PC-3 (cell line): ENCODE measurements around the gene PKMYT1. TPM values are rescaled to one million over a fixed set of nuclear protein-coding genes. Genes with fewer than 3 reads are reported as not detected.

ENCODE experiments used
- ATAC-seq: fragments of 200-7000 bp; cut with Tn5 transposase; 2 replicates; pipeline ENCODE4 v1.9.1; 2020; ENCODE audit warnings: mild to moderate bottlenecking, moderate library complexity
- BruUV-seq: library from RNA; stranded (reverse); fragments of 400-500 nt; replicated peaks from 2 replicates; lab custom pipeline; 2021; lab: Mats Ljungman, UMichigan
- CTCF ChIA-PET: fragments of 300-600 bp; sonication (Branson Sonifier 250); formaldehyde crosslinking; loops from one replicate; lab custom pipeline; 2022; ENCODE audit warnings: antibody characterized with exemption; lab: Charles Lee
- POLR2A ChIA-PET: fragments of 300-600 bp; sonication (Branson Sonifier 250); formaldehyde crosslinking; loops from one replicate; lab custom pipeline; 2022; ENCODE audit warnings: antibody characterized with exemption; ENCODE audit not compliant: unreplicated experiment; lab: Charles Lee
- DNase-seq: peaks from one replicate; pipeline ENCODE4 v3.0.0-alpha.2; 2015
- H2AFZ ChIP-seq: fragments of 300-600 bp; sonication (generic); 2 replicates; pipeline ENCODE4 v1.6.0; 2016; ENCODE audit warnings: antibody characterized with exemption, low read length
- H3F3A ChIP-seq: fragments of 300-600 bp; sonication (generic); one replicate; pipeline ENCODE4 v1.6.0; 2017; ENCODE audit warnings: antibody characterized with exemption, low read length, control low read depth, mild to moderate bottlenecking; ENCODE audit not compliant: unreplicated experiment
- H3K27ac ChIP-seq: fragments of 300-600 bp; sonication (generic); 2 replicates; pipeline ENCODE4 v1.5.1; 2016; ENCODE audit warnings: mild to moderate bottlenecking, low read length
- H3K27me3 ChIP-seq: fragments of 300-600 bp; sonication (generic); 2 replicates; pipeline ENCODE4 v1.6.1; 2016; ENCODE audit warnings: low read length, mixed read lengths
- H3K36me3 ChIP-seq: fragments of 300-600 bp; sonication (generic); 2 replicates; pipeline ENCODE4 v1.6.1; 2016; ENCODE audit warnings: low read depth, mixed run types, low read length, mixed read lengths
- H3K4me1 ChIP-seq: fragments of 300-600 bp; sonication (generic); 2 replicates; pipeline ENCODE4 v1.5.1; 2016; ENCODE audit warnings: low read length; ENCODE audit not compliant: insufficient read depth
- H3K4me2 ChIP-seq: fragments of 300-600 bp; sonication (generic); 2 replicates; pipeline ENCODE4 v1.6.0; 2016; ENCODE audit warnings: low read length
- H3K4me3 ChIP-seq: fragments of 300-600 bp; sonication (generic); 2 replicates; pipeline ENCODE4 v1.5.1; 2016; ENCODE audit warnings: mild to moderate bottlenecking, low read length, mixed read lengths
- H3K79me2 ChIP-seq: fragments of 300-600 bp; sonication (generic); 2 replicates; pipeline ENCODE4 v1.6.1; 2017; ENCODE audit warnings: low read length, mixed read lengths
- H3K9ac ChIP-seq: fragments of 300-600 bp; sonication (generic); 2 replicates; pipeline ENCODE4 v1.6.0; 2016; ENCODE audit warnings: mild to moderate bottlenecking, low read length
- H3K9me2 ChIP-seq: fragments of 300-600 bp; sonication (generic); replicated peaks from 2 replicates; pipeline ENCODE4 v1.6.1; 2016; ENCODE audit warnings: mixed run types, low read length, mixed read lengths
- H3K9me3 ChIP-seq: fragments of 300-600 bp; sonication (generic); 2 replicates; pipeline ENCODE4 v1.6.1; 2016; ENCODE audit warnings: low read length, mixed read lengths
- H4K20me1 ChIP-seq: fragments of 300-600 bp; sonication (generic); 2 replicates; pipeline ENCODE4 v1.6.1; 2016; ENCODE audit warnings: low read length, mixed read lengths
- CTCF ChIP-seq: fragments of 300-600 bp; sonication (generic); conservative IDR thresholded peaks from 2 replicates; pipeline ENCODE4 v1.5.1; 2017; ENCODE audit warnings: antibody characterized with exemption, low read depth, mild to moderate bottlenecking, low read length
- EZH2 ChIP-seq: fragments of 300-600 bp; sonication (generic); IDR thresholded peaks from one replicate; pipeline ENCODE4 v1.6.1; 2017; ENCODE audit warnings: antibody characterized with exemption, mild to moderate bottlenecking, low read length; ENCODE audit not compliant: unreplicated experiment
- EZH2phosphoT487 ChIP-seq: fragments of 300-600 bp; sonication (generic); IDR thresholded peaks from 2 replicates; pipeline ENCODE4 v1.6.1; 2018; ENCODE audit warnings: mild to moderate bottlenecking, antibody characterized with exemption, low read length, borderline replicate concordance
- intact Hi-C: fragments of 100-400 bp; cut with micrococcal nuclease; formaldehyde crosslinking; loops from 2 replicates; pipeline ENCODE4 v1.9.0; 2023
- total RNA-seq: library from RNA; depleted of rRNA; stranded (reverse); fragments of >200 nt; gene quantifications from 2 replicates; pipeline ENCODE4 v1.2.3, GENCODE V29; 2014

PKMYT1 gene
- total RNA-seq, 1 experiment from 2014 or later = 51.9 TPM

DNA sequence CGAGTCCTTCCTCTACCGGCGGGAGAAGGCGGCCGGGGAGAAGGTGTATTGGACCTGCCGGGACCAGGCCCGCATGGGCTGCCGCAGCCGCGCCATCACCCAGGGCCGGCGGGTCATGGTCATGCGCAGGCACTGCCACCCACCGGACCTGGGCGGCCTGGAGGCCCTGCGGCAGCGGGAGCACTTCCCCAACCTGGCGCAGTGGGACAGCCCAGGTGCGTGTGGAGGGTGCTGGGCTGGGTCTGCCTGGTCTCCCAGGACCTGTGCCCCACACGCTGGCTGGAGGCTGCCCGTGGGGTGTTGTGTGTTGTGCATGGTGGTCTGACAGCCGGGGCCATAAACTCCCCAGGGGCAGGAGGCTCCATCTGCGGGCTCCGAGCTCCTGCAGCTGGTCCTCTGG lies 43.1 kb downstream of the PKMYT1 start:
- no peak overlapping the region for H2AFZ ChIP-seq
- BruUV-seq = no TSS peak
- no peaks in the 10 kb centered on the region for H3K27me3 ChIP-seq
- no peaks in the 10 kb centered on the region for H3K4me1 ChIP-seq
- no peak overlapping the region for H3K4me3 ChIP-seq
- no peaks in the 10 kb centered on the region for H3K9me3 ChIP-seq
- H3F3A ChIP-seq = no peaks in the 10 kb centered on the region
- no peaks in the 10 kb centered on the region for H3K79me2 ChIP-seq
- H3K27ac ChIP-seq = no peak overlapping the region
- H3K9me2 ChIP-seq = no peaks in the 10 kb centered on the region
- TF ChIP-seq EZH2phosphoT487 = no peak
- TF ChIP-seq CTCF = no peak
- no peak for TF ChIP-seq EZH2
- H3K4me2 ChIP-seq = no peak overlapping the region
- ChIA-PET CTCF (no interaction called here), POLR2A (no interaction called here)
- ATAC-seq (no peak), DNase-seq (no peak)
- H4K20me1 ChIP-seq = no peaks in the 10 kb centered on the region
- intact Hi-C loops = no loop called here
- no peak overlapping the region for H3K9ac ChIP-seq
- H3K36me3 ChIP-seq = no peaks in the 10 kb centered on the region; the same call in 1 of the 2 replicates

DNA sequence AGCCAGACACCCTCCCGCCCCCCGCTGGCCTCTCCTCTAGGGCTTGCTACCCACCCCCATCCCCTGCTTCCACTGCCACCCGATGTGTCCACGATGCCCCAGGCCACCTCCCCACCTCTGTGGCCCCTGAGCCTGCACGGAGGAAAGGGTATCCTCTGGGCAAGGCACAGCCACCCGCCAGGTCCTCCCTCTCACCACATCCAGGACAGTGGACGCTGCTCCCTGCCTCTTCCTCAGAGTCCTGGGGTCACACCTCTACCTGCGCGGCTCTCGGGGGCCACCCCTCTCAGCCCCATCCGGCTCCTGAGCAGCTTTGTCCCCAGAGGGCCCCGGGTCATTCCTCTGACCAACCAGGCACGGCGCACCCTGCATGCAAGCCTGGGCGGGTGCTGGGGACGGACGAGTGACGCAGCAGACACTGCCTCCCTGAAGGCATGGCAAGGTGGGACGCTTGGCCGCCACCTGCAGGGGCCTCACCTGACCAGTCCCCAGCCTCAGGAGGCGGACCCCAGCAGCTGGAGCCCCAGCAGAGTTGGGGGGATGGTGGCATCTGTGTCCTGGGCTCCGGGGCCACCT lies 43.7 kb downstream of the PKMYT1 start:
- Histone ChIP-seq H3K27me3 (no peaks in the 10 kb centered on the region), H3K9me3 (no peaks in the 10 kb centered on the region), H3K9me2 (no peaks in the 10 kb centered on the region), H3K36me3 (no peaks in the 10 kb centered on the region; the same call in 1 of the 2 replicates), H3K9ac (no peak overlapping the region), H3F3A (no peaks in the 10 kb centered on the region), H3K4me2 (no peak overlapping the region), H3K4me1 (no peaks in the 10 kb centered on the region), H4K20me1 (no peaks in the 10 kb centered on the region), H3K27ac (no peak overlapping the region), H3K79me2 (no peaks in the 10 kb centered on the region), H2AFZ (no peak overlapping the region), H3K4me3 (no peak overlapping the region)
- no peak for DNase-seq
- intact Hi-C loops = no loop called here
- ChIA-PET CTCF (no interaction called here), POLR2A (no interaction called here)
- BruUV-seq = no TSS peak
- TF ChIP-seq EZH2phosphoT487 (no peak), EZH2 (no peak), CTCF (no peak)
- ATAC-seq = no peak

GRCh38 chr16:2934450-2934849 lies 45.8 kb downstream of the PKMYT1 start:
- Histone ChIP-seq H3K4me1 (no peaks in the 10 kb centered on the region), H3K27me3 (no peaks in the 10 kb centered on the region), H4K20me1 (no peaks in the 10 kb centered on the region), H3F3A (no peaks in the 10 kb centered on the region), H3K36me3 (no peaks in the 10 kb centered on the region), H3K79me2 (no peaks in the 10 kb centered on the region), H3K9me3 (no peaks in the 10 kb centered on the region), H3K4me3 (no peak overlapping the region), H3K9ac (no peak overlapping the region), H2AFZ (no peak overlapping the region), H3K9me2 (no peaks in the 10 kb centered on the region), H3K27ac (no peak overlapping the region), H3K4me2 (no peak overlapping the region)
- POLR2A ChIA-PET = no interaction called here
- DNase-seq (no peak), ATAC-seq (no peak)
- TSS peak; percentile 21 for BruUV-seq
- intact Hi-C loops = no loop called here
- TF ChIP-seq CTCF (no peak), EZH2phosphoT487 (no peak), EZH2 (no peak)
- CTCF ChIA-PET = no interaction called here
